H1 (cell line): ENCODE measurements around the gene IDI1. TPM values are rescaled to one million over a fixed set of nuclear protein-coding genes. Genes with fewer than 3 reads are reported as not detected.

Experiments
- CTCF ChIA-PET: fragments of 300-600 bp; sonication (Branson Sonifier 250); formaldehyde crosslinking; loops from one replicate; lab custom pipeline; 2021; ENCODE audit not compliant: partially characterized antibody; lab: Charles Lee
- POLR2A ChIA-PET: fragments of 300-600 bp; sonication (Branson Sonifier 250); formaldehyde crosslinking; loops from one replicate; lab custom pipeline; 2021; ENCODE audit warnings: inconsistent platforms; ENCODE audit not compliant: partially characterized antibody; lab: Charles Lee
- DNase-seq, 2 experiments: peaks; one replicate each; pipeline versions ENCODE4 v3.0.0 to v3.0.0-alpha.2; 2010 to 2022; ENCODE audit warnings: low spot score in 2 of 2, low read depth in 1 of 2, mixed read lengths in 1 of 2
- FAIRE-seq: peaks from 2 replicates; lab custom pipeline; 2011; peaks lifted over from hg19 to GRCh38; lab: Jason Lieb, UNC
- H2AFZ ChIP-seq: 2 replicates; pipeline ENCODE4 v1.8.1; 2012; ENCODE audit warnings: low read length, inconsistent platforms
- H2AK5ac ChIP-seq: 2 replicates; pipeline ENCODE4 v1.6.1; 2013; ENCODE audit warnings: low read depth, low read length
- H2BK120ac ChIP-seq: replicated peaks from 2 replicates; pipeline ENCODE3; 2013; ENCODE audit warnings: low read depth, low read length, inconsistent platforms
- H2BK12ac ChIP-seq: 2 replicates; pipeline ENCODE4 v1.6.1; 2013; ENCODE audit warnings: low read depth, low read length
- H2BK15ac ChIP-seq: 2 replicates; pipeline ENCODE4 v1.6.1; 2013; ENCODE audit warnings: low read length
- H2BK20ac ChIP-seq: 2 replicates; pipeline ENCODE4 v1.6.1; 2013; ENCODE audit warnings: low read length
- H2BK5ac ChIP-seq: 2 replicates; pipeline ENCODE4 v1.6.1; 2013; ENCODE audit warnings: low read depth, low read length
- H3K14ac ChIP-seq: 2 replicates; pipeline ENCODE4 v1.6.1; 2013; ENCODE audit warnings: inconsistent platforms; ENCODE audit not compliant: insufficient read length
- H3K18ac ChIP-seq: 2 replicates; pipeline ENCODE4 v1.6.1; 2013; ENCODE audit warnings: low read length; ENCODE audit errors: extremely low read depth
- H3K23ac ChIP-seq: 2 replicates; pipeline ENCODE4 v1.6.1; 2013; ENCODE audit warnings: inconsistent platforms; ENCODE audit not compliant: insufficient read length
- H3K23me2 ChIP-seq: 2 replicates; pipeline ENCODE4 v1.6.1; 2013; ENCODE audit warnings: low read depth, low read length
- H3K27ac ChIP-seq: 2 replicates; pipeline ENCODE4 v1.6.1; 2011; ENCODE audit warnings: low read depth, low read length, inconsistent platforms
- H3K27me3 ChIP-seq, 4 experiments: replicated peaks in 1 of 4; 1 replicate in 1 of 4; 2 replicates in 3 of 4; pipeline versions ENCODE4 v1.6.1 to v1.8.1; 2011 to 2013; ENCODE audit warnings: low read length in 3 of 4, mild to moderate bottlenecking in 3 of 4, inconsistent platforms in 2 of 4, mixed read lengths in 2 of 4, moderate library complexity in 1 of 4; ENCODE audit not compliant: control insufficient read depth in 3 of 4, insufficient read depth in 3 of 4; ENCODE audit errors: extremely low read depth in 1 of 4
- H3K36me3 ChIP-seq, 4 experiments: 2 replicates each; pipeline versions ENCODE4 v1.6.1 to v1.8.1; 2011 to 2013; ENCODE audit warnings: mild to moderate bottlenecking in 4 of 4, low read length in 3 of 4, moderate library complexity in 2 of 4, control low read depth in 1 of 4, inconsistent platforms in 1 of 4; ENCODE audit not compliant: insufficient read depth in 4 of 4, control insufficient read depth in 2 of 4
- H3K4ac ChIP-seq: replicated peaks from 2 replicates; pipeline ENCODE3; 2013; ENCODE audit warnings: low read length, low read depth, mixed read lengths, inconsistent platforms; ENCODE audit not compliant: insufficient read length
- H3K4me1 ChIP-seq, 4 experiments: replicated peaks in 1 of 4; 1 replicate in 1 of 4; 2 replicates in 3 of 4; pipeline versions ENCODE4 v1.6.1 to v1.8.1; 2011 to 2013; ENCODE audit warnings: low read length in 3 of 4, inconsistent platforms in 2 of 4, mixed read lengths in 1 of 4; ENCODE audit not compliant: insufficient read depth in 4 of 4, control insufficient read depth in 3 of 4
- H3K4me2 ChIP-seq, 2 experiments: 2 replicates each; pipeline versions ENCODE4 v1.6.1 to v1.8.1; 2011 to 2013; ENCODE audit warnings: low read depth in 2 of 2, low read length in 2 of 2, control low read depth in 1 of 2, inconsistent platforms in 1 of 2, mild to moderate bottlenecking in 1 of 2; ENCODE audit not compliant: insufficient read depth in 1 of 2
- H3K4me3 ChIP-seq, 4 experiments: fragments of 200-600, 300-600 bp in 1 of 4; sonication (generic), shearing (Covaris generic), sonication (Bioruptor Twin) in 1 of 4; 2 replicates each; pipeline versions ENCODE4 v1.5.1 to v1.8.1; 2011 to 2016; ENCODE audit warnings: low read length in 4 of 4, low read depth in 3 of 4, control low read depth in 2 of 4, inconsistent platforms in 2 of 4, mild to moderate bottlenecking in 2 of 4, mixed read lengths in 1 of 4, moderate library complexity in 1 of 4; ENCODE audit not compliant: insufficient read depth in 2 of 4; ENCODE audit errors: extremely low read depth in 1 of 4
- H3K56ac ChIP-seq: replicated peaks from 2 replicates; pipeline ENCODE3; 2013; ENCODE audit warnings: low read depth, mild to moderate bottlenecking, mixed read lengths, low read length, inconsistent platforms; ENCODE audit not compliant: insufficient read length
- H3K79me1 ChIP-seq: 2 replicates; pipeline ENCODE4 v1.6.1; 2013; ENCODE audit warnings: low read depth, low read length, control low read depth
- H3K79me2 ChIP-seq, 2 experiments: 2 replicates each; pipeline versions ENCODE4 v1.6.1 to v1.8.1; 2012 to 2013; ENCODE audit warnings: low read length in 2 of 2, mild to moderate bottlenecking in 2 of 2, inconsistent platforms in 1 of 2; ENCODE audit not compliant: insufficient read depth in 2 of 2, control insufficient read depth in 1 of 2
- H3K9ac ChIP-seq, 4 experiments: replicated peaks in 1 of 4; 1 replicate in 1 of 4; 2 replicates in 3 of 4; pipeline versions ENCODE4 v1.6.1 to v1.8.1; 2011 to 2013; ENCODE audit warnings: low read depth in 3 of 4, low read length in 3 of 4, control low read depth in 2 of 4, mild to moderate bottlenecking in 2 of 4, moderate library complexity in 2 of 4, inconsistent platforms in 1 of 4; ENCODE audit errors: extremely low read depth in 1 of 4
- H3K9me3 ChIP-seq, 2 experiments: 2 replicates each; pipeline versions ENCODE4 v1.6.1 to v1.8.1; 2012 to 2013; ENCODE audit warnings: mild to moderate bottlenecking in 2 of 2, moderate library complexity in 2 of 2, control low read depth in 1 of 2, inconsistent platforms in 1 of 2, low read depth in 1 of 2, low read length in 1 of 2, mixed read lengths in 1 of 2; ENCODE audit not compliant: insufficient read depth in 2 of 2
- H4K20me1 ChIP-seq, 2 experiments: replicated peaks in 1 of 2; 2 replicates each; pipeline versions ENCODE3 to v1.8.1; 2011 to 2013; ENCODE audit warnings: inconsistent platforms in 2 of 2, low read length in 2 of 2, mild to moderate bottlenecking in 1 of 2; ENCODE audit not compliant: insufficient read depth in 2 of 2, control insufficient read depth in 1 of 2
- H4K5ac ChIP-seq: 2 replicates; pipeline ENCODE4 v1.6.1; 2013; ENCODE audit warnings: low read length, low read depth, mixed read lengths, inconsistent platforms; ENCODE audit not compliant: insufficient read length
- H4K8ac ChIP-seq: 2 replicates; pipeline ENCODE4 v1.8.0; 2013; ENCODE audit warnings: mild to moderate bottlenecking, moderate library complexity, low read length, inconsistent platforms; ENCODE audit not compliant: insufficient read depth; ENCODE audit errors: extremely low read depth
- H4K91ac ChIP-seq: replicated peaks from 2 replicates; pipeline ENCODE3; 2013; ENCODE audit warnings: low read length, mixed read lengths, inconsistent platforms; ENCODE audit not compliant: insufficient read length
- BRCA1 ChIP-seq: IDR thresholded peaks from 2 replicates; pipeline ENCODE4 v1.6.1; 2012; ENCODE audit warnings: low read depth, low read length, improper control_type of control experiment
- CHD1 ChIP-seq: IDR thresholded peaks from 2 replicates; pipeline ENCODE4 v1.6.1; 2012; ENCODE audit warnings: low read depth, low read length, improper control_type of control experiment
- EP300 ChIP-seq, 2 experiments: IDR thresholded peaks; 1 replicate in 1 of 2; 2 replicates in 1 of 2; pipeline ENCODE4 v1.6.1; 2011 to 2012; ENCODE audit warnings: low read depth in 2 of 2, low read length in 2 of 2, mild to moderate bottlenecking in 2 of 2, borderline replicate concordance in 1 of 2, inconsistent platforms in 1 of 2, moderate library complexity in 1 of 2
- TAF1 ChIP-seq: IDR thresholded peaks from 2 replicates; pipeline ENCODE4 v1.6.1; 2011; ENCODE audit warnings: mild to moderate bottlenecking, low read depth, low read length
- TAF7 ChIP-seq: optimal IDR thresholded peaks from 2 replicates; pipeline ENCODE3; 2011; ENCODE audit warnings: low read depth, mild to moderate bottlenecking, inconsistent platforms, low read length, moderate library complexity, borderline replicate concordance
- TEAD4 ChIP-seq: IDR thresholded peaks from 2 replicates; pipeline ENCODE4 v1.6.1; 2012; ENCODE audit warnings: low read depth, low read length, inconsistent platforms, mixed read lengths
- WGBS, 2 experiments: shearing (Covaris generic) in 1 of 2; methylation state at CpG; one replicate each; pipeline versions ENCODE4 v1.1.6 to v1.1.7; 2013 to 2015; ENCODE audit warnings: low lambda C conversion rate in 2 of 2, mixed read lengths in 2 of 2, inconsistent platforms in 1 of 2, low coverage in 1 of 2, missing lambda C conversion rate in 1 of 2; ENCODE audit not compliant: insufficient replicate concordance in 2 of 2, insufficient coverage in 1 of 2, insufficient read length in 1 of 2; ENCODE audit errors: extremely low coverage in 1 of 2, missing lambda C conversion rate in 1 of 2; 5-methylcytosine and 5-hydroxymethylcytosine counted together
- polyA plus RNA-seq, 7 experiments: library from polyadenylated mRNA; depleted of rRNA in 3 of 7; stranded (reverse) in 5 of 7; unstranded in 2 of 7; fragments of >200 nt in 5 of 7; fragments of 200-250 nt in 2 of 7; gene quantifications; 1 replicate in 5 of 7; 2 replicates in 1 of 7; 4 replicates in 1 of 7; pipeline versions ENCODE4 v1.2.1 to v1.2.3, GENCODE V29; 2011 to 2013; ENCODE audit warnings: missing spikeins in 2 of 7, mixed read lengths in 2 of 7
- total RNA-seq: library from RNA; stranded (reverse); fragmentation: NEBNext Ultra II Directional; extraction: Animal tissue kit (Norgen Biotek cat#: 25700); gene quantifications from 2 replicates; pipeline ENCODE4 v1.2.1, GENCODE V29; 2021

Gene IDI1
- total and polyA plus RNA-seq, 2 of the 8 experiments (the other 6 are each of a cell fraction or from before 2014, with no cell fraction given), result 35.3 to 56.6 TPM

- Histone ChIP-seq H3K79me1 (peaks cover 10% of the 10 kb centered on the region; the same call in 1 of the 2 replicates), H3K9me3 (no peaks in the 10 kb centered on the region), H3K9ac (no peak overlapping the region), H2BK12ac (no peak overlapping the region), H3K23ac (no peak overlapping the region), H3K4me2 (no peak overlapping the region), H3K79me2 (peaks cover 21 to 48% of the 10 kb centered on the region in 2 experiments), H3K4me3 (no peak overlapping the region), H3K23me2 (no peaks in the 10 kb centered on the region; the same call in 1 of the 2 replicates), H4K5ac (no peak overlapping the region), H3K18ac (no peak overlapping the region), H4K20me1 (peaks cover 7 to 30% of the 10 kb centered on the region in 2 experiments), H2AFZ (no peak overlapping the region), H3K27me3 (no peaks in the 10 kb centered on the region), H2AK5ac (no peak overlapping the region), H2BK120ac (no peak overlapping the region), H4K91ac (no peak overlapping the region), H3K4ac (no peak overlapping the region), H3K27ac (no peak overlapping the region), H4K8ac (no peak overlapping the region), H2BK20ac (no peak overlapping the region), H3K56ac (no peak overlapping the region), H2BK5ac (no peak overlapping the region), H3K4me1 (peaks cover 0 to 5% (median 2%) of the 10 kb centered on the region in 4 experiments; a peak in 3 of 7 replicates), H3K36me3 (peaks cover 3 to 55% (median 30%) of the 10 kb centered on the region in 4 experiments; a peak in 7 of 8 replicates), H2BK15ac (no peak overlapping the region), H3K14ac (no peak overlapping the region)
- CTCF ChIA-PET, result no interaction called here
- FAIRE-seq, result no peak
- POLR2A ChIA-PET, result interaction anchor here (0.8 to 1.8 kb wide), 4 partner anchors 9 to 51 kb away, joined by 3 to 4 read pairs (median 3); partner anchors contain the start of gene WDR37
- 93% methylated on average over 12 of the region's 12 CpGs; no CpG with 5 or more reads in 1 of the 2 experiments for WGBS, 2 experiments
- DNase-seq, result no peak
- TF ChIP-seq TEAD4 (no peak), TAF1 (no peak), EP300 (IDR thresholded peaks at IDR 0.05; ENCODE audit: borderline replicate concordance in 1 of 2, low read depth in 2 of 2, low read length in 2 of 2) (no peak), TAF7 (no peak), CHD1 (no peak), BRCA1 (no peak)
These were observed 5.4 kb downstream of the IDI1 start for GRCh38 chr10:1043532-1043995.
